Activated CD8-positive, alpha-beta memory T cell treated with anti-CD3 and anti-CD28 coated beads, Interleukin-2, amount 50 U/mL, for 1 hour (primary cell): ENCODE measurements around the gene TMEM178B.
"Not testable (repeated sequence)": the region's sequence is repeated elsewhere in the genome, so short reads cannot be mapped to it uniquely, and the experiment has no call there.

Experiments
- DNase-seq: peaks from one replicate; pipeline ENCODE4 v3.0.0-alpha.2; 2020; ENCODE audit errors: extremely low read depth

TMEM178B gene

GRCh38 chr7:141073641-141074161 is at the start of gene TMEM178B:
Gene TMEM178B, plus strand, starts transcription at chr7:141074064.
- DNase-seq = no peak

GRCh38 chr7:141024668-141025067 is 49.2 kb upstream of the TMEM178B start:
- DNase-seq = no peak

GRCh38 chr7:141027043-141027442 is 46.8 kb upstream of the TMEM178B start:
- no peak for DNase-seq

- DNase-seq = no peak
Measured at GRCh38 chr7:141028767-141029166, 45.1 kb upstream of the TMEM178B start.

- DNase-seq = not testable (repeated sequence)
Measured at GRCh38 chr7:141032539-141033323, 41.1 kb upstream of the TMEM178B start.

- DNase-seq = not testable (repeated sequence)
Measured at GRCh38 chr7:141038100-141038499, 35.8 kb upstream of the TMEM178B start.

- DNase-seq = no peak
Measured at GRCh38 chr7:141039376-141039775, 34.5 kb upstream of the TMEM178B start.

- no peak for DNase-seq
Measured at GRCh38 chr7:141042222-141043193, 31.4 kb upstream of the TMEM178B start.

- no peak for DNase-seq
Measured at GRCh38 chr7:141043616-141044015, 30.2 kb upstream of the TMEM178B start.

GRCh38 chr7:141045126-141045841 is 28.6 kb upstream of the TMEM178B start:
- no peak for DNase-seq

- DNase-seq = no peak
Measured at GRCh38 chr7:141045842-141046620, 27.8 kb upstream of the TMEM178B start.

GRCh38 chr7:141053626-141054025 is 20.2 kb upstream of the TMEM178B start:
- no peak for DNase-seq

GRCh38 chr7:141055146-141055545 is 18.7 kb upstream of the TMEM178B start:
- DNase-seq = no peak

- DNase-seq = no peak
Measured at GRCh38 chr7:141057788-141058187, 16.1 kb upstream of the TMEM178B start.

- DNase-seq = not testable (repeated sequence)
Measured at GRCh38 chr7:141067856-141068255, 6.0 kb upstream of the TMEM178B start.

GRCh38 chr7:141071260-141071854 is 2.5 kb upstream of the TMEM178B start:
- no peak for DNase-seq

GRCh38 chr7:141071855-141072547 is 1.9 kb upstream of the TMEM178B start:
- no peak for DNase-seq

- no peak for DNase-seq
Measured at GRCh38 chr7:141072548-141073172, 1.2 kb upstream of the TMEM178B start.

GRCh38 chr7:141073173-141073640 is 657 bp upstream of the TMEM178B start:
- no peak for DNase-seq
